GM21825 (cell line): ENCODE data around the gene KSR1.
"Not testable (repeated sequence)": the region's sequence is repeated elsewhere in the genome, so short reads cannot be mapped to it uniquely, and the experiment has no call there.

Experiments used
- ATAC-seq: cut with Tn5 transposase; IDR thresholded peaks from one replicate; pipeline ENCODE4 v1.9.1; 2021; ENCODE audit warnings: mild to moderate bottlenecking, moderate library complexity; ENCODE audit not compliant: unreplicated experiment

KSR1 gene

GRCh38 chr17:27452828-27453227 lies 3.4 kb upstream of the KSR1 start:
- ATAC-seq = no peak

- no peak for ATAC-seq
Observed at GRCh38 chr17:27453471-27453870, 2.8 kb upstream of the KSR1 start.

GRCh38 chr17:27454089-27454488 lies 2.2 kb upstream of the KSR1 start:
- no peak for ATAC-seq

GRCh38 chr17:27455236-27455913 lies 873 bp upstream of the KSR1 start:
- ATAC-seq = no peak

GRCh38 chr17:27456681-27457359 lies 572 bp downstream of the KSR1 start:
- no peak for ATAC-seq

GRCh38 chr17:27457360-27457715 lies 1.1 kb downstream of the KSR1 start:
- no peak for ATAC-seq

- ATAC-seq = no peak
Observed at GRCh38 chr17:27457731-27458523, 1.7 kb downstream of the KSR1 start.

- no peak for ATAC-seq
Observed at GRCh38 chr17:27458524-27458908, 2.3 kb downstream of the KSR1 start.

- ATAC-seq = no peak
Observed at GRCh38 chr17:27459433-27459832, 3.2 kb downstream of the KSR1 start.

- no peak for ATAC-seq
Observed at GRCh38 chr17:27460196-27460725, 4.0 kb downstream of the KSR1 start.

GRCh38 chr17:27461192-27461859 lies 5.1 kb downstream of the KSR1 start:
- no peak for ATAC-seq

- no peak for ATAC-seq
Observed at GRCh38 chr17:27462149-27462548, 5.9 kb downstream of the KSR1 start.

- no peak for ATAC-seq
Observed at GRCh38 chr17:27462714-27463113, 6.5 kb downstream of the KSR1 start.

GRCh38 chr17:27463235-27463677 lies 7.0 kb downstream of the KSR1 start:
- ATAC-seq = no peak

GRCh38 chr17:27464019-27464418 lies 7.8 kb downstream of the KSR1 start:
- not testable (repeated sequence) for ATAC-seq

GRCh38 chr17:27464431-27464830 lies 8.2 kb downstream of the KSR1 start:
- ATAC-seq = no peak

- not testable (repeated sequence) for ATAC-seq
Observed at GRCh38 chr17:27465875-27466274, 9.6 kb downstream of the KSR1 start.

- peak; percentile 23 for ATAC-seq
Observed at GRCh38 chr17:27466376-27466742, 10.1 kb downstream of the KSR1 start.

GRCh38 chr17:27466743-27467375 lies 10.6 kb downstream of the KSR1 start:
- ATAC-seq = peak; percentile 63

GRCh38 chr17:27469256-27469655 lies 13.0 kb downstream of the KSR1 start:
- no peak for ATAC-seq
